PFSK-1 (cell line): Measurements from ENCODE around the gene WNT5A.

Source experiments
- POLR2AphosphoS5 ChIP-seq: IDR thresholded peaks from 2 replicates; pipeline ENCODE4 v1.6.1; 2012; ENCODE audit warnings: low read depth, mild to moderate bottlenecking, control low read depth, low read length, moderate library complexity
- TF ChIP-seq, protein P1 (sequence below), 2 experiments: IDR thresholded peaks; 2 replicates each; pipeline versions ENCODE4 v1.6.1 to v1.8.0; 2011 to 2012; ENCODE audit warnings: low read depth in 2 of 2, low read length in 2 of 2, control low read depth in 1 of 2, inconsistent platforms in 1 of 2, mild to moderate bottlenecking in 1 of 2, moderate library complexity in 1 of 2; ENCODE audit not compliant: insufficient read depth in 1 of 2

DNA sequence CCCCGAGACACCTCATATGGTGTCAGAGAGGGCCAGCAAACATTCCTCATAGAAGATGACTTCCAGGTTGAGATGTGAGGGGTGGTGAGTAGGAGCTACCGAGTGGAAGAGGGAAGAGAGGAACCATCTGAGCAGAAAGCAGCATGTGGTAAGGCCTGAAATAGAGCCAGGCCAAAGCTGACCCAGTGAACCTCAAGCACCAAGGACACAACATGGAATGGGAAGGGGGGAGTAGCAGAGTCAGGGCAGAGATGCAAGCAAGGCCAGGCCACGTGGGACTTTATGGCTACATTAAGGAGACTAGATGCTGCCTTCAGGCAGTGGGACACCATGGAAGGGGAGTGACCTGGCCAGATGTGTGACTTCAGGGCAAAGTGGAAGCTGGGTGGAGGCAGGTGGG is 38.3 kb upstream of the WNT5A start:
- no peak for TF ChIP-seq POLR2AphosphoS5
- TF ChIP-seq, protein P1, sequence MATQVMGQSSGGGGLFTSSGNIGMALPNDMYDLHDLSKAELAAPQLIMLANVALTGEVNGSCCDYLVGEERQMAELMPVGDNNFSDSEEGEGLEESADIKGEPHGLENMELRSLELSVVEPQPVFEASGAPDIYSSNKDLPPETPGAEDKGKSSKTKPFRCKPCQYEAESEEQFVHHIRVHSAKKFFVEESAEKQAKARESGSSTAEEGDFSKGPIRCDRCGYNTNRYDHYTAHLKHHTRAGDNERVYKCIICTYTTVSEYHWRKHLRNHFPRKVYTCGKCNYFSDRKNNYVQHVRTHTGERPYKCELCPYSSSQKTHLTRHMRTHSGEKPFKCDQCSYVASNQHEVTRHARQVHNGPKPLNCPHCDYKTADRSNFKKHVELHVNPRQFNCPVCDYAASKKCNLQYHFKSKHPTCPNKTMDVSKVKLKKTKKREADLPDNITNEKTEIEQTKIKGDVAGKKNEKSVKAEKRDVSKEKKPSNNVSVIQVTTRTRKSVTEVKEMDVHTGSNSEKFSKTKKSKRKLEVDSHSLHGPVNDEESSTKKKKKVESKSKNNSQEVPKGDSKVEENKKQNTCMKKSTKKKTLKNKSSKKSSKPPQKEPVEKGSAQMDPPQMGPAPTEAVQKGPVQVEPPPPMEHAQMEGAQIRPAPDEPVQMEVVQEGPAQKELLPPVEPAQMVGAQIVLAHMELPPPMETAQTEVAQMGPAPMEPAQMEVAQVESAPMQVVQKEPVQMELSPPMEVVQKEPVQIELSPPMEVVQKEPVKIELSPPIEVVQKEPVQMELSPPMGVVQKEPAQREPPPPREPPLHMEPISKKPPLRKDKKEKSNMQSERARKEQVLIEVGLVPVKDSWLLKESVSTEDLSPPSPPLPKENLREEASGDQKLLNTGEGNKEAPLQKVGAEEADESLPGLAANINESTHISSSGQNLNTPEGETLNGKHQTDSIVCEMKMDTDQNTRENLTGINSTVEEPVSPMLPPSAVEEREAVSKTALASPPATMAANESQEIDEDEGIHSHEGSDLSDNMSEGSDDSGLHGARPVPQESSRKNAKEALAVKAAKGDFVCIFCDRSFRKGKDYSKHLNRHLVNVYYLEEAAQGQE (IDR thresholded peaks at IDR 0.05; ENCODE audit: insufficient read depth in 1 of 2, low read depth in 2 of 2, low read length in 2 of 2): no peak
